Thymus (tissue), 11 donors: ENCODE results near the gene SLC25A45. TPM values are rescaled to one million over a fixed set of nuclear protein-coding genes. Genes with fewer than 3 reads are reported as not detected.

Experiments
- DNase-seq, 9 donors: peaks; one replicate each; pipeline ENCODE4 v3.0.0-alpha.2; 2013; ENCODE audit warnings: low spot score in 9 of 9, low read depth in 6 of 9, missing footprints in 1 of 9
- H3K27ac ChIP-seq, 2 donors: one replicate each; pipeline ENCODE4 v1.5.1; 2013; ENCODE audit warnings: control low read depth in 1 of 2, low read depth in 1 of 2, low read length in 1 of 2, mild to moderate bottlenecking in 1 of 2, moderate library complexity in 1 of 2
- H3K27me3 ChIP-seq, 2 donors: one replicate each; pipeline ENCODE4 v1.5.1; 2013; ENCODE audit warnings: low read length in 1 of 2; ENCODE audit not compliant: control insufficient read depth in 2 of 2, insufficient read depth in 1 of 2
- H3K36me3 ChIP-seq, 2 donors: one replicate each; pipeline ENCODE4 v1.5.1; 2013; ENCODE audit warnings: low read length in 1 of 2, mild to moderate bottlenecking in 1 of 2, moderate library complexity in 1 of 2; ENCODE audit not compliant: control insufficient read depth in 2 of 2, insufficient read depth in 2 of 2
- H3K4me1 ChIP-seq, 2 donors: one replicate each; pipeline ENCODE4 v1.5.1; 2013; ENCODE audit warnings: low read length in 2 of 2; ENCODE audit not compliant: control insufficient read depth in 2 of 2, insufficient read depth in 2 of 2
- H3K4me3 ChIP-seq, 2 donors: one replicate each; pipeline ENCODE4 v1.5.1; 2013; ENCODE audit warnings: low read length in 2 of 2, control low read depth in 1 of 2, mild to moderate bottlenecking in 1 of 2
- H3K9me3 ChIP-seq, 2 donors: one replicate each; pipeline ENCODE4 v1.5.1; 2013; ENCODE audit warnings: low read length in 1 of 2, mild to moderate bottlenecking in 1 of 2; ENCODE audit not compliant: control insufficient read depth in 2 of 2, insufficient read depth in 1 of 2
- WGBS: extraction: QIAGEN DNeasy Blood & Tissue Kit; methylation state at CpG from one replicate; pipeline ENCODE4 v1.1.7; 2013; 5-methylcytosine and 5-hydroxymethylcytosine counted together
- polyA plus RNA-seq: library from polyadenylated mRNA; stranded (reverse); fragments of 200-250 nt; gene quantifications from one replicate; pipeline ENCODE4 v1.2.3, GENCODE V29; 2013
- total RNA-seq: library from RNA; stranded (reverse); fragments of 120-200 nt; gene quantifications from one replicate; pipeline ENCODE4 v1.2.4, GENCODE V29; 2013
- donor health status: healthy.

The SLC25A45 gene
- total and polyA plus RNA-seq, 2 donors = 8.1 to 35.3 TPM

DNA sequence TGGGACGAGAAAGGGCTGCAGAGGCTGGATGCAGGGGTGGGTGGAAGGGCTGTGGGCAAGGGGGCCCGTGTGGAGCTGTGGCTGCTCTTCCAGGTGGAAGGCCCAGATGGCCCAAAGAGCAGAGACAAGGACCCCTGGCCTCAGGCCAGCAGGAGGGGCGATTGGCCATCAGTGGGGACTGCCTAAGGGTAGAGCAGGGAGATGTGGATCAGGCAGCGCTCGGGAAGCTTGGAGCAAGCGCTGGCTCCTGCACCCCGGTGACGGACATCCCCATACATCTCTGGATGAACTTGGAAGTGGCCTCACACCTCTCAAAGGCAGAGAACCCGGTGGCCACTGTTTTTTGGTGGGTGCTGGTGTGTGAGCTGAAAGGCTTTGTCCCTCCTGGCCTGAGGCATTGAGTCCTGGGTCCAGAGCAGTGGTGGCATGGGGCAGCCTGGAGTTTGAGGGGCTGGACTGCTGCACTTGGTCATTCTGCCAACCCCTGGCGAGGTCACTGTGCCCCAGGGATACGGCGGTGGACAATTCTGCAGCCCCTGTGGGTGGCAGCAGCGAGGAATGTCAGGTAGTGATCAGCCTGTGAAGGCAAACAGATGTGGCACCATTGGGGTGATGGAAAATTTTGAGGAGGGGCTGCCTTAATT lies 9.9 kb upstream of the SLC25A45 start:
- Histone ChIP-seq H3K27me3 (no peaks in the 10 kb centered on the region), H3K9me3 (peaks cover 0 to 5% of the 10 kb centered on the region in 2 donors), H3K4me3 (no peak overlapping the region), H3K4me1 (peaks cover 7 to 32% of the 10 kb centered on the region in 2 donors), H3K36me3 (peaks cover 55 to 74% of the 10 kb centered on the region in 2 donors), H3K27ac (no peak overlapping the region)
- 97% methylated on average over 13 of the region's 13 CpGs for WGBS
- no peak for DNase-seq

DNA sequence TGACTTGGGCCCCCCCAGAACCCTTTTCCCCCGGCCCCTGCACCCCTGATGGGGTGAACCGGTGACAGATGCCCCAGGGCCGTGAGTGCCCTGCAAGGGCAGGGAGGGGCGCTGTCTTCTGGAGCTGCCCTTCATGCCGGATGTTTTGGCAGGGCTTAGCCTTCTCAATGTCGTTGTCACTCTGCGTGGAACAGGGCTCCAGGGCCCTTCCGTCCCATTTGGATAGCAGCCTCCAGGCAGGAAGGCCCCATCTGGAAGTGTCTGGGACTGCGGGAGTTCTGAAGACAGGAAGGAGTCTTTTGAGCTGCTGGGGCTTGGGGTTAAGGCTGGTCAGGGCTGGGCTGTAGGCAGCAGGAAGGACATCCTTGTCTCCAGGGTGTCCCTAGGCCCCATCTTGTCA lies 8.6 kb upstream of the SLC25A45 start:
- H3K4me3 ChIP-seq = no peak overlapping the region
- H3K9me3 ChIP-seq = peaks cover 0 to 5% of the 10 kb centered on the region in 2 donors
- DNase-seq = no peak
- H3K27ac ChIP-seq = no peak overlapping the region
- peaks cover 42 to 61% of the 10 kb centered on the region in 2 donors for H3K36me3 ChIP-seq
- 95% methylated on average over 9 of the region's 9 CpGs for WGBS
- no peaks in the 10 kb centered on the region for H3K27me3 ChIP-seq
- H3K4me1 ChIP-seq = peaks cover 12 to 41% of the 10 kb centered on the region in 2 donors

DNA sequence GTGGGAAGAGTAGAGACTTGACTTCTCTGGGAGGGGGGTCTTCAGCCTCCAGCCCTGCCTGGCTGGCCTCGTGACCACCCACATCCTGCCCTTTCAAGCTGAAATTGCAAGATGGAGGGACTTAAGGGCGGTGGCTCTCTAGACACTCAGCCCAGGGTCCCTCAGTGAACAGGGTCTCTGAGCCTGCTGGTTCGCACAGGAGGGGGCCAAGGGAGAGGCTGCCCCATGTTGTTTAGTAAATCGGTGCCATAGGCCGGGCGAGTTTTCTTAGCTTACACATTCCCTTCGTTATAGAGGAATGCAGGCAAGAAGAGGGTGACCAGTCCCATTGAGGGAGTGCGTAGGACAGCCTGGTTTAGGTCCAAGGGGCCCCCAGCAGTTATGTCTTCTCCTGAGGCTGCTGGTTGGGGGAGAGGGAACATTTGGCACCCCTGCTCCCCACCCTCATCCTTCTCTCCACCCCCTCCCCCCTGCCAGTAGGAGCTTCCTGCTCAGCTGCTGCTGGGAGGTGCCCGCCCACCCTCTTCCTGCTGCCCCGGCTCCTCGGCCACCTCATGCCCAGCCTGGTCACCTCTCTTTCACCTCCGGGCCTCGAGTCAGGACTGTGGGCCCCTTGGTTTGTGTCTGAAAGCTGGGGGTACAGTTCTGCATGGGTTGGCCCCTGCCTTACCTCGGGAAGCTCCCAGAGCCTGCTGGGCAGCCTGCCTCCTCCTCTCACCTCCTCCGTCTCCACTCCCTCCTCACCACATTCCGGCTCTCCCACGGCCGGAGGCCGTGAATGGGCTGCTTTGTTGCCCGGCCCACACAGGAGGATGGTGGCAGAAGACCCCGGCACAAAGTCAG lies 7.9 kb upstream of the SLC25A45 start:
- Histone ChIP-seq H3K27ac (no peak overlapping the region), H3K36me3 (peaks cover 36 to 55% of the 10 kb centered on the region in 2 donors), H3K27me3 (no peaks in the 10 kb centered on the region), H3K4me1 (peaks cover 13 to 47% of the 10 kb centered on the region in 2 donors), H3K4me3 (no peak overlapping the region), H3K9me3 (peaks cover 0 to 5% of the 10 kb centered on the region in 2 donors)
- DNase-seq = no peak
- WGBS = 85% methylated on average over 21 of the region's 21 CpGs

DNA sequence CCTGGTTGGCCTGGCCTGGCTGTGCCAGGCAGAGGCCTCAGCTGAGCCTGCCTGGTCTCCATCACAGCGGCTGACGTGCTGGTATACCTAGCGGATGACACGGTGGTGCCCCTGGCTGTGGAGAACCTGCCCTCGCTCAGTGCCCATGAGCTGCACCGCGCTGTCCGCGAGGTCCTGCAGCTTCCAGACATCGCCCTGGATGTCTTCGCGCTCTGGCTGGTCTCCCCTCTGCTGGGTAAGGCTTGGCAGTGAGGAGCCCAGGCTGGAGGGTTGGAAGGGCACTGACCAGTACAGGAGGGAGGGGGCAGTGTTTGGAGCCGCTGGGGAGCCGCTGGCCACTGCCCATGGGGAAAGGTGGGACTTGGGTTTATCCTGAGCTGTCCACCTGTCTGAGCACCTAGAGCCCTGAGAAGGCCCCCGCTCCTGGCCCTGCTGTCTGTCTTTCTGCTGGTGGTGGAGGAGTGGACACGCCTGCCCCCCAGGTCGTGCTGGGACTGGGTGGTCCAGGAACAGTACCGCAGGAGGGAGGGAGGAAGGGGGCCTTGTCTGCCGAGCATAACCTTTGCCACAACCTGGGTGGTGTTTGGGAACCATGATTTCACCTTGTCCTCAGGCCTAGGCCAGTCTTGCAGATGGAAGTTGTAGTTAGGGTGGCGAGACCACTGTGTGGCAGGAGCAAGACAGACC lies 7.0 kb upstream of the SLC25A45 start:
- Histone ChIP-seq H3K4me1 (peaks cover 13 to 56% of the 10 kb centered on the region in 2 donors), H3K27me3 (no peaks in the 10 kb centered on the region), H3K36me3 (peaks cover 29 to 49% of the 10 kb centered on the region in 2 donors), H3K27ac (no peak overlapping the region), H3K4me3 (no peak overlapping the region), H3K9me3 (peaks cover 0 to 5% of the 10 kb centered on the region in 2 donors)
- 94% methylated on average over 20 of the region's 20 CpGs for WGBS
- no peak for DNase-seq

DNA sequence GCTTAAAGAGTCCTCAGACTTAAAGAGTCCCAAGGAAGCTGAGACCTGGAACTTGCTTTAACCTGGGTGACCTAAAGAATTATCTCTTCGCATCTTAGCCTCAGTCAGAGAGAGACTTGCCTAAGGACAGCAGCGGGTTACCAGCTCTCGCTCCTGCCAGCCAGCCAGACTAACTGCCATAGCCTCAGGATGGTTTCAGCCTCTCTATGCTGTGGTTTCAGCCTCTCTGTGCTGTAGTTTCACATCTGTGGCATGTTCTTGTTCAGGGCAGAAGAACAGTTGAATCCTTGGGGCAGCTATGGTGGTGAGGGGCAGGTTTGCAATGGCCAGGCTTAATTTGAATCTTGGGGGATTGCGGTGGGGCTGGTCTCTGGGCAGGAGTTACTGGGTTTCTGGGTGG lies 6.3 kb upstream of the SLC25A45 start:
- peaks cover 22 to 42% of the 10 kb centered on the region in 2 donors for H3K36me3 ChIP-seq
- 98% methylated on average over 4 of the region's 4 CpGs for WGBS
- peaks cover 13 to 63% of the 10 kb centered on the region in 2 donors for H3K4me1 ChIP-seq
- peaks cover 0 to 5% of the 10 kb centered on the region in 2 donors for H3K9me3 ChIP-seq
- H3K27ac ChIP-seq = no peak overlapping the region
- H3K4me3 ChIP-seq = no peak overlapping the region
- no peaks in the 10 kb centered on the region for H3K27me3 ChIP-seq
- DNase-seq = no peak

DNA sequence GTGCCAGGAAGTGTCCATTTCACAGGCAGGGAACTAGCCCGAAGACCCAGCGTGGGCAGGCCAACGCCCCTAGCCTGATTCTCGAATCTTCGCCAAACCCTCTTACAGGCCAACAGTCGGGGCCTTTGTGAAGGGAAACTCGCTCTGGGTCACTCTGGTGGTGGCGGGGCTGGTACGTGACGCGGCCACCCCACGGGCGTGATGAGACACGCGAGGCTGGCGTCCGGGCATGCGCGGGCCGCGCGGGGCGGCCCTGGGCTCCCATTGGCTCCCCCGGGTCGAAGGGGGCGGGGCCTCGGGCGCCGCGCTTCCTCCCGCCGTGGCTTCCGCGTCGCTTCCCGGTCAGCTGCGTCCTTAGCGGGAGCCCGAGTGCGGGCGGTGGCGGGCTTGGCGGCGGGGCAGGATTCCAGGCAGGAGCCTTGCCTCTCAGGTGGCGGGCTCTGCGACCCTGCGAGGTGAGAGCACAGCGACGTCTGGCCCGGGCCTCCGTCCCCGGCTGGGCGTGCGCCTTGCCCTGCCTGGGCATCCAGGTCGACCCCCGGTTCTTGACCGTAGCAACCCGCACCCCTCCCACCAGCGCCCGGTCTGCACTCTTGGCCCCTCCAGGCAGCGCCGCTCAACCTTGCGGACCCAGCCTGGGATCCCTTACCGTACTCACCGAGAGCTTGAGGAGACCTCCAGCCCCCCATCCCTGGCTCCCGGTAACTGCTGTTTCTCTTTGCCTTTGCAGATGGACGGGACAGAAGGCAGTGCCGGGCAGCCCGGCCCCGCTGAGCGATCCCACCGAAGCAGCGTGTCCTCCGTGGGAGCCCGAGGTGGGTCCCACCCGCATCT lies 4.1 kb upstream of the SLC25A45 start, which contains the start of gene FRMD8:
Gene FRMD8, plus strand, starts transcription at position 331 of the 834 bp plus-strand sequence. Its CDS starts 400 bp downstream, at position 731.
- Histone ChIP-seq H3K27me3 (no peaks in the 10 kb centered on the region), H3K36me3 (peaks cover 11 to 21% of the 10 kb centered on the region in 2 donors), H3K9me3 (no peaks in the 10 kb centered on the region), H3K27ac (peak within 1 kb of the TSS; percentile 79 to 91), H3K4me3 (peak within 1 kb of the TSS; percentile 68 to 95), H3K4me1 (peaks cover 25 to 83% of the 10 kb centered on the region in 2 donors)
- peak in 8 of 9 donors; percentile 60 to 89 (median 76) for DNase-seq
- 2% methylated on average over 76 of the region's 76 CpGs for WGBS

DNA sequence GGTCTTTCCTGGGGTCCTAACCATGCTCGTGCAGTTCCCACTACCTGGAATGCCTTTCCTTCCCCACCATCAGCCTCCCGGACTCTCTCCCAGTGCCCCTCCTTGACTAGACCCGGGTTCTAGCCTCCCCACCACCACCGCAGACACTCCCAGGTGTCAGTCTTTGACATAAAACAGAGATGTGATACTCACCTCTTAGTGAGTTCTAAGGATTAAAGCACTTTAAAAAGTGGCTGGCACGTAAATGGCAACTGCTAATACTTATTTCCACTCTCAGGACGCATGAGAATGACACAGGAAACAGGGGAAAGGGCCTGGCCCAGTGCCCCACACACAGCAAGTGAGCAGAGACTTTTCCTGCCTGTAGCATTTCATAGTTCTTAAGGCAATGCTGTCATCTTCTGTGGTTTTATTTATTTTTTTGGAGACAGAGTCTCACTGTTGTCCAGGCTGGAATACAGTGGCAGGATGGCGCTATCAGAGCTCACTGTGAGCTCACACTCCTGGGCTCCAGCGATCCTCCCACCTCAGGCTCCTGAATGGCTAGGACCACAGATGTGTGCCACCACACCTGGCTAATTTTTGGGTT lies 1.9 kb upstream of the SLC25A45 start:
- Histone ChIP-seq H3K4me1 (peaks cover 29 to 81% of the 10 kb centered on the region in 2 donors), H3K36me3 (peaks cover 6 to 8% of the 10 kb centered on the region in 2 donors), H3K9me3 (no peaks in the 10 kb centered on the region), H3K27ac (peak overlapping the region in 1 of 2 donors; percentile 54), H3K4me3 (no peak overlapping the region), H3K27me3 (no peaks in the 10 kb centered on the region)
- DNase-seq = no peak
- WGBS = 87% methylated on average over 8 of the region's 8 CpGs

DNA sequence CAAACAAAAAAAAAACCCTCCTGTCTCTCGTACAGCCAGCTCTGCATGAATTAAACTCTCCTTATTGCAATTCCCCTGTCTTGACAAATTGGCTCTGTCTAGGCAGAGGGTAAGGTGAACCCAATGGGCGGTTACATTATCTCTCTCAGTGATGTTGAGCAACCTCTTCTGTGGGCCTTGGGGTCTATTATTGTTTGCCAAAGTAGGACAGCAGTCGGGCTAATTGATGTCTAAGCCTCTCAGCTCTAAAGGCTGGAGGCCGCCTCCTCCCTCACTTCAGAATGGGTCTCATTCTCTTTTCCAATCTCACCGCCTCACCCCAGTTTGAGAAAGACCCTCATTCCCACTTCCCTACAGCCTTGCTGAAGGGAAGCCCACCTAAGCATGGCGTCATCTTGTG lies 1.3 kb upstream of the SLC25A45 start:
- peaks cover 29 to 75% of the 10 kb centered on the region in 2 donors for H3K4me1 ChIP-seq
- no peak overlapping the region for H3K4me3 ChIP-seq
- no peaks in the 10 kb centered on the region for H3K27me3 ChIP-seq
- no peak for DNase-seq
- H3K9me3 ChIP-seq = no peaks in the 10 kb centered on the region
- H3K36me3 ChIP-seq = peaks cover 6 to 8% of the 10 kb centered on the region in 2 donors
- WGBS = 96% methylated on average over 6 of the region's 6 CpGs
- peak overlapping the region in 1 of 2 donors; percentile 75 for H3K27ac ChIP-seq
